Activated CD4-positive, alpha-beta T cell treated with anti-CD3 and anti-CD28 coated beads, Interleukin-2, amount 10 ng/mL, durations not matched to agents 7 days and 5 days (primary cell): ENCODE measurements around the gene TDG. TPM values are rescaled to one million over a fixed set of nuclear protein-coding genes. Genes with fewer than 3 reads are reported as not detected.
"Not testable (repeated sequence)": the region's sequence is repeated elsewhere in the genome, so short reads cannot be mapped to it uniquely, and the experiment has no call there.

ENCODE experiments used
- CTCF ChIA-PET: fragments of 350-600 bp; sonication (Branson Sonifier 250); formaldehyde crosslinking; loops from one replicate; lab custom pipeline; 2021; ENCODE audit warnings: antibody characterized with exemption; lab: Charles Lee
- POLR2A ChIA-PET: fragments of 350-600 bp; sonication (Branson Sonifier 250); formaldehyde crosslinking; loops from one replicate; lab custom pipeline; 2021; ENCODE audit warnings: antibody characterized with exemption; lab: Charles Lee
- DNase-seq: peaks from one replicate; pipeline ENCODE4 v3.0.0-alpha.2; 2020
- H3K27ac Mint-ChIP-seq: one replicate; pipeline ENCODE4 v1.8.0; 2021; ENCODE audit warnings: mild to moderate bottlenecking, moderate library complexity, mixed read lengths
- H3K27me3 Mint-ChIP-seq: one replicate; pipeline ENCODE4 v1.8.0; 2021; ENCODE audit warnings: mixed read lengths
- H3K36me3 Mint-ChIP-seq: one replicate; pipeline ENCODE4 v1.8.0; 2021; ENCODE audit warnings: low read depth, mixed read lengths
- H3K4me1 Mint-ChIP-seq: one replicate; pipeline ENCODE4 v1.8.0; 2021; ENCODE audit warnings: mixed read lengths
- H3K4me3 Mint-ChIP-seq: one replicate; pipeline ENCODE4 v1.8.0; 2021; ENCODE audit warnings: mild to moderate bottlenecking, moderate library complexity, mixed read lengths
- H3K9me3 Mint-ChIP-seq: one replicate; pipeline ENCODE4 v1.8.0; 2021; ENCODE audit warnings: mixed read lengths
- total RNA-seq, 2 experiments: library from RNA; stranded (reverse); gene quantifications; one replicate each; pipeline ENCODE4 v1.2.3, GENCODE V29; 2021

TDG gene
- total RNA-seq, 2 experiments from 2014 or later, result 33.2 to 35.0 TPM

DNA sequence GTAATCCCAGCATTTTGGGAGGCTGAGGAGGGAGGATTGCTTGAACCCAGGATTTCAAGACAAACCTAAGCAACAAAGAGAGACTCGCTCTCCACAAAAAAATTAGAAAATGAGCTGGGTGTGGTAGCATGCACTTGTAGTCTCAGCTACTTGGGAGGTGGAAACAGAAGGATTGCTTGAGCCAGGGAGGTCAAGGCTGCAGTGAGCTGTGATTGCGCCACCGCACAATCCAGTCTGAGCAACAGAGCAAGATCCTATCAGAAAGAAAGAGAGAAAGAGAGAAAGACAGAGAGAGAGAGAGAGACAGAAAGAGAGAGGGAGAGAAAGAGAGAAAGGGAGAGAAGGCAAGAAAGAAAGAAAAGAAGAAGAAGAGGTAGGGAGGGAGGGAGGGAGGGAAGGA, 37.0 kb downstream of the TDG start:
- Mint-ChIP-seq H3K27me3 (peaks cover 59% of the 10 kb centered on the region), H3K27ac (no peak overlapping the region), H3K36me3 (no peaks in the 10 kb centered on the region), H3K9me3 (no peaks in the 10 kb centered on the region), H3K4me1 (no peaks in the 10 kb centered on the region), H3K4me3 (no peak overlapping the region)
- DNase-seq, result no peak
- ChIA-PET POLR2A (no interaction called here), CTCF (no interaction called here)

DNA sequence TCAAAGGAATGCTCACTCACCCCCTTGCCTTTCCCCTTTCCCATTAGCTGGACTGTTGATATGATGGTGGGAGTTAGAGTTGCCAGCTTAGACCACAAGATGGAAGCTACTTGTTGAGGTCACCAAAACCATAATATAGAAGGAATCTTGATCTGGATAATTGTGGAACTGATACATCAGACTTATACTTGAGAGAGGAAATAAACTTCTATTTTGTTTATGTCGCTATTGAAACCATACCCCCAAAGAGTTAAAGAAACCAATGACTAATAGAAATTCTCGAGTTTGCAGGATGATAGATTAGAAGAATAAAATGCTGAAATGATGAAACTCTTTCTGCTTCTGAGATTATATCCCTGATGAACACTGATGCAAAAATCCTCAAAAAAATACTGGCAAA, 37.9 kb downstream of the TDG start:
- DNase-seq, result no peak
- H3K9me3 Mint-ChIP-seq, result no peaks in the 10 kb centered on the region
- ChIA-PET CTCF (no interaction called here), POLR2A (no interaction called here)
- no peaks in the 10 kb centered on the region for H3K4me1 Mint-ChIP-seq
- no peak overlapping the region for H3K4me3 Mint-ChIP-seq
- H3K27ac Mint-ChIP-seq, result no peak overlapping the region
- H3K27me3 Mint-ChIP-seq, result peaks cover 62% of the 10 kb centered on the region
- H3K36me3 Mint-ChIP-seq, result no peaks in the 10 kb centered on the region

DNA sequence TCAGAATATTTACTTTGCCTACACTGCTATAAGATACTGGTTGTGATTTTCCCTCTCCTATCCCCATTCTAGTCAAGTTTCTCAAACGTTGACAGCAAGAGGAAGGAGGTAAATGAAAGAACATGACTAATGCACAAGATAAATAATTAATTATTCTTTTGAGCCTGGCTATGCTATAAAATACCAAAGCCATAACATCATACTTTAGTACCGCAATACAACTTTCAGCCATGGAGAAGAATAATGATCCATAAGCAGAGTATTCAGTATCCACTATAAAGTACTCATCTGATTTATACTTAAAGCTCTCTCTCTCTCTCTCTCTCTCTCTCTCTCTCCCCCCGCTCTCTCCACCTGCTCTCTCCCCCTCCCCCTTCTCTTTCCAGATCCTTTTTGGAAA, 41.3 kb downstream of the TDG start:
- Mint-ChIP-seq H3K27ac (no peak overlapping the region), H3K4me1 (no peaks in the 10 kb centered on the region), H3K4me3 (no peak overlapping the region), H3K36me3 (no peaks in the 10 kb centered on the region), H3K27me3 (peaks cover 48% of the 10 kb centered on the region), H3K9me3 (no peaks in the 10 kb centered on the region)
- ChIA-PET CTCF (no interaction called here), POLR2A (no interaction called here)
- DNase-seq, result no peak

DNA sequence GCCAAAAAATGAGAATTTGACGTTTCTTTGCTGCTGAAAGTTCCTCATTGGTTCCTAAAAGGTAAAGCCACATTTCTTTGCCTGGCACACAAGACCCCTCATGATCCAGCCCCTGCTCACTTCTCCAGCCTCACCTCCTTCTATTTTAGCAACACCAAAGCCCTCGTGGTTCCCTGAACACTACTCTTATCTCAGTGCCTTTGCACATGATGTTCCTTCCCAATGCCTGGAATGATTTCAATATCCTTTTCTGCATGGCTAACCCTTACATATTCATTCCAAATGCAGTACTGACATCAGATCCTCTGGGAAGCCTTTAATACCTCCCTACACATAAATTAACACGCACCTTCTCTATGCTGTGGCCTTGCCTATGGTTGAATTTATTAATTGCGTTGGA, 44.4 kb downstream of the TDG start:
- Mint-ChIP-seq H3K27ac (no peak overlapping the region), H3K9me3 (no peaks in the 10 kb centered on the region), H3K4me1 (no peaks in the 10 kb centered on the region), H3K4me3 (no peak overlapping the region), H3K36me3 (no peaks in the 10 kb centered on the region), H3K27me3 (peaks cover 30% of the 10 kb centered on the region)
- CTCF ChIA-PET, result no interaction called here
- POLR2A ChIA-PET, result no interaction called here
- DNase-seq, result no peak

DNA sequence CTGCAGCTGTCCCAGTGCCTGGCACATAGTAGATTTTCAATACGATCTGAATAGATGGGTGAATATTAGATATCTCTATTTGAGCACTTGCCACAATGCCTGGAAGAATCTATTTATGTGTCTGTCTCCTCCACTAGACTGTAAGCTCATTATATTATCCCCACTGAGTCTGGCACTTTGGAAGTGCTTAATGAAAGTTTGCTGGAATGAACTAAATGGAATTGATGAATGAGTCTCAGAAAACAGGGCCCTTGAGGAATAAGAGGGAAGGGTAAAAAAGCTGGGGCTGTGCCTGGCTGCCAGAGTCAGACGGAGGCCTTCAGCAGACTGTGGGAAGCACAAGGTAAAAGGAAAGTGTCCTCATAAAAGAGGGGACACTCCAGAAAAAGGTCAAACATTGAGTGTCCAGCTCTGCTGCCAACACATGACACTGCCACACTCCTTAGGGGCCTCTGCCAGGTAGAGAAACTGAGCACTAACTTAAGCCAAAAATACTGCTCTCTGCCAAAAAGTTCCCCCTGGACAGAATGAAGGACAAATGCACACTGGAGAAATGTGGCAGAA, 45.0 kb downstream of the TDG start:
- POLR2A ChIA-PET, result no interaction called here
- no peak overlapping the region for H3K27ac Mint-ChIP-seq
- CTCF ChIA-PET, result no interaction called here

DNA sequence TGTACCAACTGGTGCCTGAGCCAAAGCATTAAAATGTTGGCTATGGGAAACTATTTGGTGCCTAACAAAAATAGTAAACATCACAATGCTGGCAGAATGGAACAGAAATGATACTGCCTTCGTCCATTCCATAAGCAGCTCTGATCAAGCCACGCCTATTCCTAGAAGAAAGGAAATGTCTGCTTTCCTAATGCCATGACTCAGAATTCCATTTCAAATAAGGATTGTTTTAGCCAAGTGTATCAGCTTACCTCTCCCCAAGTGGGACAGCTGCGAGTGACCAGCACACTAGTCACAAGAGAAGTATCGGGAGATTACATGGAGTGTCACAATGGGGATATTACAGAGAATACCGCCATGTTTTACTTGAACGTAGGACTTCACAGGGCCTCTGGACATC, 45.6 kb downstream of the TDG start:
- H3K27me3 Mint-ChIP-seq, result peaks cover 21% of the 10 kb centered on the region
- H3K36me3 Mint-ChIP-seq, result no peaks in the 10 kb centered on the region
- H3K9me3 Mint-ChIP-seq, result no peaks in the 10 kb centered on the region
- no peaks in the 10 kb centered on the region for H3K4me1 Mint-ChIP-seq
- ChIA-PET POLR2A (no interaction called here), CTCF (no interaction called here)
- no peak overlapping the region for H3K27ac Mint-ChIP-seq
- no peak for DNase-seq
- no peak overlapping the region for H3K4me3 Mint-ChIP-seq

More for the DNA sequence above, 45.0 kb downstream of the TDG start:
- Mint-ChIP-seq H3K9me3 (no peaks in the 10 kb centered on the region), H3K4me1 (no peaks in the 10 kb centered on the region), H3K36me3 (no peaks in the 10 kb centered on the region), H3K27me3 (peaks cover 25% of the 10 kb centered on the region), H3K4me3 (no peak overlapping the region)
- DNase-seq, result no peak

DNA sequence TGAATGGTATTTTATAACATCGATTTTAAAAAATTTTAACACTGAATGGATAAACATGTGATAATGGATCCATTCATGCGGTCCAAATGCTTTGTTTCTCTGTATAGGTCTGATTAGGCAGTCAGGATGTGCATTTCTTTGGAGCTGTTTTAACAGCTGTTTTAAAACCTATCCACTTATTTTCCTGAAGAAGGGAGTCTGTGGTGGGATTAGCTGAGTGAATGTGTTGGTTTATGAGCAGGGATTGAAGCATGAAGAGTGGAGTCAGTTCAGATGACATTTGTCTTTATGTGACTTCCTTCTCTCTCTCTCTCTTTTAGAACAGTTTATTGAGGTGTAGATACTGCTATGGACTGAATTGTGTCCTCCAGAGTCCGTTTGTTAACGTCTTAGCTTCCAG, 46.7 kb downstream of the TDG start:
- H3K36me3 Mint-ChIP-seq, result no peaks in the 10 kb centered on the region
- H3K9me3 Mint-ChIP-seq, result no peaks in the 10 kb centered on the region
- ChIA-PET POLR2A (no interaction called here), CTCF (no interaction called here)
- H3K4me1 Mint-ChIP-seq, result no peaks in the 10 kb centered on the region
- H3K27me3 Mint-ChIP-seq, result peaks cover 12% of the 10 kb centered on the region
- DNase-seq, result no peak
- H3K27ac Mint-ChIP-seq, result no peak overlapping the region
- H3K4me3 Mint-ChIP-seq, result no peak overlapping the region

DNA sequence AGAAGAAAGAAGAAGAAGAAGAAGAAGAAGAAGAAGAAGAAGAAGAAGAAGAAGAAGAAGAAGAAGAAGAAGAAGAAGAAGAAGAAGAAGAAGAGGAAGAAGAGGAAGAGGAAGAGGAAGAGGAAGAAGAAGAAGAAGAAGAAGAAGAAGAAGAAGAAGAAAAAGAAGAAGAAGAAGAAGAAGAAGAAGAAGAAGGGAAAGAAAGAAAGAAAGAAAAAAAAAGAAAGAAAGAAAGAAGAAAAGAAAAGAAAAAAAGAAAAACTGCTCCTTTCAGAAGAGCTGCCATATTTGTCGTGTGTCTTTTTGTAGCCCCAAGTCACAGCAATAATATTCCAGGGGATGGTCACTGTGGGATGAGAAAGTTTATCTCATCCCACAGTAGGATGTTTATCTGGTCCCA, 56.2 kb downstream of the TDG start:
- not testable (repeated sequence) for H3K36me3 Mint-ChIP-seq

DNA sequence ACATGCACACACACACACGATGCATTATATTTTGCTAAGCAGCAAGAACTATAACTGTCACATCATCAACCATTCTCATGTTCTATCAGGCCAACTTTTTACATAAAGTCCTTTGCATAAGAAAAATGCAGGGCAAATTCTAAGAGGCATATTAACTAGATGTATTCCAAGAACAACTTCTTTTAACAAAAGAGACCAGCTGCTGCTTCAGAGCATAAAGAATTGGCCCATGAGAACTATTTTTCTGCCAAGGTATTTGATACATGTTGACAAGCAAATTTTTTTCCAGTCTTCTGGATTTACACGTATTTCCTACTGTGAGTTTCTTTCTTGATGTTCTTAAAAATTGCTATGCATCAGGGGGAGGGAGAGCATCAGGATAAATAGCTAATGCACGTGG, 57.1 kb downstream of the TDG start:
- POLR2A ChIA-PET, result no interaction called here
- peaks cover 29% of the 10 kb centered on the region for H3K27me3 Mint-ChIP-seq
- CTCF ChIA-PET, result no interaction called here

More for the DNA sequence above, 56.2 kb downstream of the TDG start:
- POLR2A ChIA-PET, H3K27ac Mint-ChIP-seq, H3K4me1 Mint-ChIP-seq, DNase-seq, H3K9me3 Mint-ChIP-seq, CTCF ChIA-PET, H3K4me3 Mint-ChIP-seq: not testable (repeated sequence)
- H3K27me3 Mint-ChIP-seq, result peaks cover 27% of the 10 kb centered on the region

DNA sequence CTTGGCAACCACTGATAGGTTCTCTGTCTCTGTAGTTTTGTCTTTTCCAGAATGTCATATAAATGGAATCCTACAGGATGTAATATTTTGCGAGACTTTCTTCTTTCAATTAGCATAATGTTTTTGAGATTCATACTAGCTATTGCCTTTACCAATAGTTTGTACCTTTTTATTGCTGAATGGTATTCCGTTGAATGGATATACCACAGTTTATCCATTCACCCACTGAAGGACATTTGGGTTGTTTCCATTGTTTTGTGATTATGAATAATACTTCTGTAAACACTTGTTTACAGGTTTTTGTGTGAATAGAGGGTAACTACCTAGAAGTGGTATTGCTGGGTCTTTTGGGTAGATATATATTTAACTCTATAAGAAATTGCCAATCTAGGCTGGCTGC, 58.0 kb downstream of the TDG start:
- CTCF ChIA-PET, result no interaction called here
- POLR2A ChIA-PET, result no interaction called here
- H3K27ac Mint-ChIP-seq, result no peak overlapping the region
- H3K27me3 Mint-ChIP-seq, result peaks cover 35% of the 10 kb centered on the region
- DNase-seq, result no peak
- no peak overlapping the region for H3K4me3 Mint-ChIP-seq
- no peaks in the 10 kb centered on the region for H3K9me3 Mint-ChIP-seq
- H3K4me1 Mint-ChIP-seq, result no peaks in the 10 kb centered on the region
- H3K36me3 Mint-ChIP-seq, result no peaks in the 10 kb centered on the region

More for the DNA sequence above, 57.1 kb downstream of the TDG start:
- DNase-seq, result no peak
- no peak overlapping the region for H3K4me3 Mint-ChIP-seq
- no peaks in the 10 kb centered on the region for H3K36me3 Mint-ChIP-seq
- H3K4me1 Mint-ChIP-seq, result no peaks in the 10 kb centered on the region
- H3K9me3 Mint-ChIP-seq, result no peaks in the 10 kb centered on the region
- no peak overlapping the region for H3K27ac Mint-ChIP-seq

DNA sequence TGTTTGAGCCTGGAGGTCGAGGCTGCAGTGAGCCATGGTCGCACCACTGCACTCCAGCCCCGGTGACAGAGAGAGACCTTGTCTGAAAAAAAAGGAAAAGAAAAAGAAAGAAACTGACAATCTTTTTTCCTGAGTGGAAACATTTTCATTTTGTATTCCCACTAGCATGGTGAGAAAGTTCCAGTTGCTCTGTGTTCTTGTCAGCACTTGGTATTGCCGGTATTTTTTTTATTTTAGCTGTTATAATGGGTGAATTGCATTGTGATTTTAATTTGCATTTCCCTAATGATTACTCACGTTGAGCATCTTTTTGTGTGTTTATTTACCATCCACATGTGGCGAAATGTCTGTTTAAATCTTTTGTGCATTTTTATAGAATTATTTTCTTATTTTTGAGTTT, 58.7 kb downstream of the TDG start:
- no peak for DNase-seq
- CTCF ChIA-PET, result interaction anchor here (0.7 kb wide), 1 partner anchor 655 kb away, joined by 5 read pairs; no protein-coding TSS in a partner anchor
- POLR2A ChIA-PET, result no interaction called here
- Mint-ChIP-seq H3K27me3 (peaks cover 36% of the 10 kb centered on the region), H3K4me3 (no peak overlapping the region), H3K9me3 (no peaks in the 10 kb centered on the region), H3K27ac (no peak overlapping the region), H3K4me1 (no peaks in the 10 kb centered on the region), H3K36me3 (no peaks in the 10 kb centered on the region)

DNA sequence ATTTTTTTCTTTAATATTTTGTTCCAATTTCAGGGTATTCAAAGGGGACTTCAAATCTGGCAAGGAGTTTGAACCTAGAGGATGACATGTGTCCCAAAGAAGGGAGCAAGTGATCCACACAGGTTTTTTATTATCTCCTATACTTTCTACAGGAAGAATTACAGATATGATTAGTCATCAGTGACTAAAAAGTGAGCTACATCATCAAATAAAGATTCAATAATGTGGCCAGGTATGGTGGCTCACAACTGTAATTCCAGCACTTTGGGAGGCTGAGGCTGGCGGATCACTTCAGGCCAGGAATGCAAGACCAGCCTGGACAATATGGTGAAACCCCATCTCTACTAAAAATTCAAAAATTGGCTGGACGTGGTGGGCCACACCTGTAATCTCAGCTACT, 60.1 kb downstream of the TDG start:
- H3K27ac Mint-ChIP-seq, result no peak overlapping the region
- no peak for DNase-seq
- no peaks in the 10 kb centered on the region for H3K36me3 Mint-ChIP-seq
- POLR2A ChIA-PET, result no interaction called here
- no peak overlapping the region for H3K4me3 Mint-ChIP-seq
- peaks cover 28% of the 10 kb centered on the region for H3K27me3 Mint-ChIP-seq
- no peaks in the 10 kb centered on the region for H3K9me3 Mint-ChIP-seq
- no peaks in the 10 kb centered on the region for H3K4me1 Mint-ChIP-seq
- CTCF ChIA-PET, result interaction anchor here (0.6 kb wide), 1 partner anchor 16 kb away, joined by 3 read pairs; no protein-coding TSS in a partner anchor

DNA sequence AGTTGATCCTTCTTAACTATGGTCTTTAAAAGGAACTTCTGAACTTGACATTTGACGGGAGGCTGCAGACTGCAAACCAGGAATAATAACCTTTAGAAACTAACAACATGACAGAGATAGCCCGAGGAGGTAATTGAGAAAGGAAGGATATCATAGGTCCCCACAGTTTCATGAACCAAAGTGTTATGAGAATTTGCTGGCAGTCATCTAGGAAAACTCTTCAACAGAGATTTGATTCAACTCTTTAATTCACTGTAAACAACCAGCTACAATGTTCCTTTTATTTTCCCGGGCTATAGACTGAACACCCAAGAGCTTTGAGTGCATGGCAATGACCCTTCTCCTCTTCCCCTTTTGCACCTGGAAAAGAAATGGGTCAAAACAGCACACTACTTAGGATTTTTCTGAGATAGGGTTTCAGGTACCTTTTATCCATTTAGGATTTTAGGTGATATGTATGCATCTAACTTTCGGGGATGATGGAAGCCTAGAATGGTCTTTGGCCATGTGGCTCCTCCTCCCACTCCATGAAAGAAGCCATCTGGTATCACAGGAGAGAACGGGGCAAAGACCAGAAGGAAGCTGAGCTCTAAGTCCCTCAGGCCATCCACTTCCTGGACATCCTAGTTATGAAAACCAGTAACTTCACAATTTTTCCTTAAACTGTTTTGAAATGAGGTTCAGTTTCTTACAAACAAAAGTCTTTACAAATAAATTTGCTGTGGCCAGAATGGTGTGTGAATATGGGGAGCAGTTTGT, 61.3 kb downstream of the TDG start:
- H3K27me3 Mint-ChIP-seq, result peaks cover 21% of the 10 kb centered on the region
- no peaks in the 10 kb centered on the region for H3K9me3 Mint-ChIP-seq
- H3K27ac Mint-ChIP-seq, result no peak overlapping the region
- no peaks in the 10 kb centered on the region for H3K36me3 Mint-ChIP-seq
- no peaks in the 10 kb centered on the region for H3K4me1 Mint-ChIP-seq
- POLR2A ChIA-PET, result no interaction called here
- no peak overlapping the region for H3K4me3 Mint-ChIP-seq
- CTCF ChIA-PET, result interaction anchor here (0.6 kb wide), 1 partner anchor 51 kb away, joined by 4 read pairs; no protein-coding TSS in a partner anchor
- no peak for DNase-seq
